ENCODE data around the gene A2ML1.
"Not testable (repeated sequence)": the region's sequence is repeated elsewhere in the genome, so short reads cannot be mapped to it uniquely, and the experiment has no call there.

A2ML1 gene

GRCh38 chr12:8907513-8907912 lies 85.1 kb downstream of the A2ML1 start:
- DNase-seq (ENCODE audit: low spot score), result no peak

- DNase-seq (ENCODE audit: low spot score), result no peak
Observed at GRCh38 chr12:8909752-8910151, 87.3 kb downstream of the A2ML1 start.

- no peak for DNase-seq (ENCODE audit: low spot score)
Observed at GRCh38 chr12:8911606-8912268, 89.3 kb downstream of the A2ML1 start.

- peak; percentile 1 for DNase-seq (ENCODE audit: low spot score)
Observed at GRCh38 chr12:8912914-8913313, 90.5 kb downstream of the A2ML1 start.

GRCh38 chr12:8913702-8914032 lies 91.2 kb downstream of the A2ML1 start:
- DNase-seq (ENCODE audit: low spot score), result no peak

- DNase-seq (ENCODE audit: low spot score), result peak; percentile 82
Observed at GRCh38 chr12:8914033-8914715, 91.8 kb downstream of the A2ML1 start, which contains the start of gene PHC1. Gene PHC1, plus strand, starts transcription at chr12:8914509. Its CDS starts 3,169 bp downstream, at chr12:8917678.

- peak; percentile 40 for DNase-seq (ENCODE audit: low spot score)
Observed at GRCh38 chr12:8914716-8915526, 92.5 kb downstream of the A2ML1 start.

- no peak for DNase-seq (ENCODE audit: low spot score)
Observed at GRCh38 chr12:8916154-8916553, 93.7 kb downstream of the A2ML1 start.

- no peak for DNase-seq (ENCODE audit: low spot score)
Observed at GRCh38 chr12:8917031-8917430, 94.6 kb downstream of the A2ML1 start.

- DNase-seq (ENCODE audit: low spot score), result no peak
Observed at GRCh38 chr12:8917751-8918150, 95.3 kb downstream of the A2ML1 start.

- not testable (repeated sequence) for DNase-seq (ENCODE audit: low spot score)
Observed at GRCh38 chr12:8919643-8920042, 97.2 kb downstream of the A2ML1 start.

- DNase-seq (ENCODE audit: low spot score), result no peak
Observed at GRCh38 chr12:8922544-8922943, 100.1 kb downstream of the A2ML1 start.
